GM12865 (cell line): ENCODE results near the gene CASZ1.

Experiments used
- DNase-seq: peaks from one replicate; pipeline ENCODE4 v3.0.0; 2010; ENCODE audit warnings: low read depth
- H3K4me3 ChIP-seq: 2 replicates; pipeline ENCODE4 v1.5.1; 2011; ENCODE audit warnings: mild to moderate bottlenecking, low read depth, low read length, control low read depth
- TF ChIP-seq, protein P1 (sequence below): IDR thresholded peaks from 2 replicates; pipeline ENCODE4 v1.5.1; 2011; ENCODE audit warnings: low read length, control low read depth, low read depth, inconsistent platforms; ENCODE audit not compliant: insufficient read depth; ENCODE audit errors: missing control alignments

CASZ1 gene

DNA sequence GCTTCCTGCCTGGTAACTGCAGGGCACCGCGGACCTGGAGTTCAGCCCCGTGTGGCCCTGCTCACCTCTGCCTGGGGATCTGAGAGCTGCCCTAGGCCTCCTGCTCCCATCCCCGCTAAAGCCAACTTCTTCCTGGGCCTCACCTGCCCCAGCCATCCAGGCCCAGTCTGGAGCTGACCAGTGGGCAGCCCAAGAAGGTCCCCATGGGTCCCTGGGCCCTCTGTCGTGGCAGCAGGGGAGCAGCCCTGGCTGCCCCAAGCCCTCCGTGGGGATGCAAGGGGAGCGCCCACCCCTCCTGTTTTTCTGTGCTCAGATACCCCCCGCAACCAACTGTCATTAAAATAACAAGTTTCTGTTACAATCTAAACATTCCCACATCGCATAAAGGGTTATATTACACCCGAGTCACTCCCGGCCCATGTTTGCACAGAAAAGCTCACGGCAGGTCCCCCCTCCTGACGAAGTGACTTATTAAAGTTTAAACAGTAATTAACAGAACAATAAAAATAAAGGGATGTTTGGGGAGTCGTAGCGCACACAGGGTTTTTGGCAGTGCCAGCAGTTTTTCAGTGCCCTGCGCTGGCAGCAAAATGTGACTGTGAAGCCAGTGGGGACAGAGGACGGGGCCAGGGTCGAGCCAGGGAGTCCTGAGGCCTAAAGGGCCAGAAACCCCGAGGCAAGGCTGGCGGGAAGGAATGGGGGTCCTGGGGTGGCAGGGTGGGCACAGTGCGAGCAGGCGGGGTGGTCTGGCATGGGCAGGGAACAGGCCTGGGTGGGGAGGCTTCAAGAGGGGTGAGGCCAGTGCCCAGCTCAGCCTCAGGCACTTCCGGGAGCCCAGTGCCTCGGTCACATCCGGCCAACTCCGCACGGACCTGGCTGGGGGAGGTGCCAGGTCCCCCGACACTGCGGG is 121.5 kb downstream of the CASZ1 start:
- TF ChIP-seq, protein P1, sequence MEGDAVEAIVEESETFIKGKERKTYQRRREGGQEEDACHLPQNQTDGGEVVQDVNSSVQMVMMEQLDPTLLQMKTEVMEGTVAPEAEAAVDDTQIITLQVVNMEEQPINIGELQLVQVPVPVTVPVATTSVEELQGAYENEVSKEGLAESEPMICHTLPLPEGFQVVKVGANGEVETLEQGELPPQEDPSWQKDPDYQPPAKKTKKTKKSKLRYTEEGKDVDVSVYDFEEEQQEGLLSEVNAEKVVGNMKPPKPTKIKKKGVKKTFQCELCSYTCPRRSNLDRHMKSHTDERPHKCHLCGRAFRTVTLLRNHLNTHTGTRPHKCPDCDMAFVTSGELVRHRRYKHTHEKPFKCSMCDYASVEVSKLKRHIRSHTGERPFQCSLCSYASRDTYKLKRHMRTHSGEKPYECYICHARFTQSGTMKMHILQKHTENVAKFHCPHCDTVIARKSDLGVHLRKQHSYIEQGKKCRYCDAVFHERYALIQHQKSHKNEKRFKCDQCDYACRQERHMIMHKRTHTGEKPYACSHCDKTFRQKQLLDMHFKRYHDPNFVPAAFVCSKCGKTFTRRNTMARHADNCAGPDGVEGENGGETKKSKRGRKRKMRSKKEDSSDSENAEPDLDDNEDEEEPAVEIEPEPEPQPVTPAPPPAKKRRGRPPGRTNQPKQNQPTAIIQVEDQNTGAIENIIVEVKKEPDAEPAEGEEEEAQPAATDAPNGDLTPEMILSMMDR = no peak
- no peak overlapping the region for H3K4me3 ChIP-seq
- DNase-seq = no peak

DNA sequence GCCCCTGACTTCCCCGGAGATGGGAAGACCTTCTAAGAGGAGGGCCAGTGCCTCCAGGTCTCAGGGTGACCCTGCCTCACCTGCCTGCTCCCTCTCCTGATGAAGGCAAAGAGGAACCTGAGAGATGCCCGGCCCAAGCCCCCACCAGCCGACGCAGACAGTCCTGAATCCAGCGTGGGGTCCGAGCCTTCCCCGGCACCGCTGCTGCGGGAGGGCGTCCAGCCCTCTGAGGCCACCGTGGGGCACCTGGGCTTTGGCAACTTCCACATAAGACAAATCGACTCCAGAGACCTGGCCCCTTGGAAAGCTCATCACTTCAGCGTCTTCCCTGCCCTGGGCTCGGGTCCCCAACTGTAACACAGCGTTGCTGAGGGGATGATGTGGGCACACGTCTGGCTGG is 122.2 kb downstream of the CASZ1 start:
- no peak for DNase-seq
- no peak overlapping the region for H3K4me3 ChIP-seq
- TF ChIP-seq, protein P1 = no peak

DNA sequence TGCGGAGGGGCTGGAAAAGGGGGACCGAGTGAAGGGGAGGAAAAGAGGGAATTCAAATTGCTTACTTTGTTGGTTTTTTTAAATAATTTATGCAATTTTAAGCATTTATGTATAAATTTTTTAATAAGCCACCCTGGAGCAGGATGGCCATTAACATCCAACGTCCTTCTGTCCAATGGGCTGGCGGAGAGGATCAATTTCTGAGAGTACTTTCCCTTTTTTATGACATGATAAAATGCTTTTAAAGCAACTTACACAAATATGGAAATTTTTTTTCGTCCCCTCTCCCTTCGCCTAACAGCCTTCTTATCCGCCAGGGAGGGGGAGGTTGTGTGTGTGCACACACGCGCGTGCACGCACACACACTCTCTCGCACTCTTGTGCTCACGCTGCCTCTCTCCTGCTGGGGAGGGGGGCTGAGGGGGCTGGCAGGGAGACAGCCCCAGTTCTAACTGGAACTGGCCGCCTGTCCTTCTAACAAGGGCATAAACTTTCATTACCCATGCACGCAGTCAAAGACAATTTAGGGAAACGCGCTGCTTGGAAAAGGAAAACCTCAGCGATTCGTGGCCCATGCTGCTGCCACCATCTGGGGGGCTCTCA is 123.2 kb downstream of the CASZ1 start:
- TF ChIP-seq, protein P1 = no peak
- DNase-seq = no peak
- no peak overlapping the region for H3K4me3 ChIP-seq

DNA sequence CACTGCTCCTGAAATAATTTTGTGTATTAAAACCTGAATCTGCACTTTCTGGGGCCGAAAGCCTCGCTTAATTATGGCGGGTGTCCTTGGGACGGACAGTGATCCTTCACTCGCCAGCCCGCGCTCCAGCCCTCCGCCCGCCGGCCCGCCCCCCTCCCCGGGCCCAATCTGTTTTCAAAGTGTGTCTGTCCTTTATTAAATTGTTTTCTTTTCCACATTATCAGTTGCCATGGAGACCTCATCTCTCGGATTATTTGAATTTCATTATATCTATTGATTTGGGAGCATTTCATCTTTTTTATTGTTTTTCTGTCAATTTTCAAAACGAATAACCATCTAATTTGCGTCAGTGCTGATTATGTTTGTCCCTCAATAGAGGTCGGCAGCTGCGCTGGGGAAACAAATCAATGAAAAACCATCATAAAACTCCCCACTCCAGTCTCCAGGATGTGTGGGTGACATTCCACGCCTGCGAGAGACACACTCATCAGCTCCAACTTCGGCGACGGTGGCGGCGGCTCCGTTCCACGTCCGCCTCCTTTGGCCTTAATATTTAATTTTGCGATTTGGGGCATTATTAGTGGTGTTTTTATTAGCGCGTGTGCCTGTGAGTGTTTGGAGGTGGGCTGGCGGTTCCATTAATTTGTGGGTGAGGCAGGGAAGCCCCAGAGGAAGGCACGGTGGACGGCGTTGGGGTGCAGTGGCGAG is 123.9 kb downstream of the CASZ1 start:
- TF ChIP-seq, protein P1 = no peak
- no peak overlapping the region for H3K4me3 ChIP-seq
- DNase-seq = no peak

DNA sequence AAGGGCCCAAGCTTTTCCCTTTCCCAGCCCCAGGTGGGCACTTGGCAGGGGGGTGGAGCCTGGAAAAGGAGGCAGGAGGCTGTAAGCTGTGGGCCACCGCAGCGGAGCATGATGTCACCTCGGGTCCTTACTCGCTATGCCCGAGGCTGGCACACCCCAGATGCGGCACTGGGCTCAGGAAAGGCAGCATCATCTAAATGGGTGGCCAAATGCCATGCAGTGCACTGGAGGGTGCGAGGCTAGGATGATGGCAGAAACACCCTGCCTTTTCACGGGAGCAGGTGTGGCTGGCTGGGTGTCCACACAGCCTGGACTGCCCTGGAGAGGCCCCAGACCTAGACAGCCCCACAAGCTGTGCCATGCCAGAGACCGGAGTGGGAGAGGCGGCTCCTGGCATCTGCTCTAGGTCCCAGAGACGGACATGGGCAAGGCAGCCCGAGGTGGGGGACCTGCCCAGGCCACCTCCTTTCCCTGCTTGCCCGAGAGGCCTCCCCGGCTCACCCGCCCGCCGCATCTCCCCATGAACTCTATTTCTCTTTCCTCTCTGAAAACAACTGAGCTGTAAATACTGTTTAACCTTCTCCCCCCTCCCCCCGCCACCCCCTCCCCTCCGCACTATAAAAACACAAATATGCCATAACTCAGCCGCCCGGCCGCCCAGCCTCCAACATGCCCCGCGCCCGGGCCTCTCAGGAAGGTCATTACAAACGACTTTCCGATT is 124.7 kb downstream of the CASZ1 start:
- no peak for DNase-seq
- TF ChIP-seq, protein P1 = no peak

DNA sequence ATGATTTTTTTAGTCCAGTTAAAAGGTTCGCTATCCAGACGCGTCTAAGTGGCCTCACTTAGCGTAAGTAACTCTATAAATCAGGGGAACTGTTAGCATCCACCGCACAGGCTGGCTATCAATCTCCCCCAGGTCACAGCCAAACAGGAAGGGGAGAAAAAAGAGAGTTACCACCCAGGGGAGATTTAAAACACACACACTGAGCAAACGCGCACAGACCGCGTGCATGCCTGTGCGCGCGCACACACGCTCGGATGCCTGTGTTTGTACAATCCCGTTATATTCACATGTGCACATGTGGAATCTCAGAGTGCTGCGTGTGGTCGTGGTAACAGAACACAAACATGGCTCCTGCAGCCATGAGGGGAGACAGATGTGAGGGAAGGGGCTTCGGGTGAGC is 125.4 kb downstream of the CASZ1 start:
- no peak for DNase-seq
- no peak overlapping the region for H3K4me3 ChIP-seq
- TF ChIP-seq, protein P1 = no peak

More for the DNA sequence above, 124.7 kb downstream of the CASZ1 start:
- H3K4me3 ChIP-seq = no peak overlapping the region
